Measurements from ENCODE around the gene NELFB. TPM values are rescaled to one million over a fixed set of nuclear protein-coding genes. Genes with fewer than 3 reads are reported as not detected.
A peak's percentile ranks its signal among the peaks of the same experiment; 100 is the strongest.

NELFB gene
- total RNA-seq, 2 donors from 2014 or later = 73.3 to 86.6 TPM

DNA sequence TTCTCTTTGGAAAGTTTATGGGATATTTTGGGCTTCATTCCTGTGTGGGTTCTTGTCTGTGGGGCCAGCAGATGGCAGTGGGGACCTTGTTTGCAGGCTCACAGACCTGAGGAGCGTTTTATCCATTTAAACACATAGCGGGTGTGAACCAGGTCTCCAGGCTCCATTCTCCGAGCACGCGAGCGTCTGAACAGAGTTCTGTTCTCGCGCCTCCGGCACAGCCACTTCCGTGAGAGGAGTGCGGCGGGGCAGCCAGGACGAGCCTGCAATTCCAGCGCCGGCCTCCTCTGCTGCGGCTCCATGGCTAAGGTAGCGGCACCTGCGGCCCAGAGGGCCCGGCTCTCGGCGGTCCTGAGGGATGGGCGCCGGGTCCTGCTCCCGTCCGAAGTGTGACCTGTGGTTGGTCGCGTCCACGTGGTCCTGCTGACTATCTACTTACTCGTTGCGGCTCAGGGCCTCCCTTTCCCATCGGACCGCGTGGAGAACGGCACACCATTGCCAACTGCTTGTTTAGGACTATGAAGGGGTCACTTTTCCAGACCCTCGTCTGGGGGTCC, 39.6 kb downstream of the NELFB start:
- WGBS, 2 experiments (ENCODE audit: insufficient coverage in 1 of 2, insufficient read length in 1 of 2) = 37 to 39% methylated on average over 21 to 35 of the region's 35 CpGs
- Histone ChIP-seq H3K27ac (ENCODE audit: low read depth, low read length) (no peak overlapping the region), H3K9me3 (ENCODE audit: control insufficient read depth, low read length) (no peaks in the 10 kb centered on the region), H3K27me3 (ENCODE audit: control insufficient read depth, insufficient read depth, low read length, poor library complexity, severe bottlenecking) (peaks cover 46% of the 10 kb centered on the region), H3K9ac (ENCODE audit: extremely low read depth, low read length, poor library complexity, severe bottlenecking) (no peak overlapping the region), H3K4me1 (ENCODE audit: control insufficient read depth, insufficient read depth, low read length) (peaks cover 3% of the 10 kb centered on the region), H3K4me3 (ENCODE audit: low read length) (no peak overlapping the region), H3K36me3 (ENCODE audit: control insufficient read depth, insufficient read depth, low read length) (no peaks in the 10 kb centered on the region)
- Mint-ChIP-seq H3K9me3 (peaks cover 5% of the 10 kb centered on the region), H3K27me3 (ENCODE audit: insufficient read depth) (peaks cover 56% of the 10 kb centered on the region), H3K4me3 (peak overlapping the region; percentile 35), H3K36me3 (ENCODE audit: low read depth) (no peaks in the 10 kb centered on the region), H3K27ac (no peak overlapping the region), H3K4me1 (peaks cover 17% of the 10 kb centered on the region)
- TF ChIP-seq, protein P1, sequence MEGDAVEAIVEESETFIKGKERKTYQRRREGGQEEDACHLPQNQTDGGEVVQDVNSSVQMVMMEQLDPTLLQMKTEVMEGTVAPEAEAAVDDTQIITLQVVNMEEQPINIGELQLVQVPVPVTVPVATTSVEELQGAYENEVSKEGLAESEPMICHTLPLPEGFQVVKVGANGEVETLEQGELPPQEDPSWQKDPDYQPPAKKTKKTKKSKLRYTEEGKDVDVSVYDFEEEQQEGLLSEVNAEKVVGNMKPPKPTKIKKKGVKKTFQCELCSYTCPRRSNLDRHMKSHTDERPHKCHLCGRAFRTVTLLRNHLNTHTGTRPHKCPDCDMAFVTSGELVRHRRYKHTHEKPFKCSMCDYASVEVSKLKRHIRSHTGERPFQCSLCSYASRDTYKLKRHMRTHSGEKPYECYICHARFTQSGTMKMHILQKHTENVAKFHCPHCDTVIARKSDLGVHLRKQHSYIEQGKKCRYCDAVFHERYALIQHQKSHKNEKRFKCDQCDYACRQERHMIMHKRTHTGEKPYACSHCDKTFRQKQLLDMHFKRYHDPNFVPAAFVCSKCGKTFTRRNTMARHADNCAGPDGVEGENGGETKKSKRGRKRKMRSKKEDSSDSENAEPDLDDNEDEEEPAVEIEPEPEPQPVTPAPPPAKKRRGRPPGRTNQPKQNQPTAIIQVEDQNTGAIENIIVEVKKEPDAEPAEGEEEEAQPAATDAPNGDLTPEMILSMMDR (conservative IDR thresholded peaks at IDR 0.05) = no peak
- peak; percentile 83 for DNase-seq

DNA sequence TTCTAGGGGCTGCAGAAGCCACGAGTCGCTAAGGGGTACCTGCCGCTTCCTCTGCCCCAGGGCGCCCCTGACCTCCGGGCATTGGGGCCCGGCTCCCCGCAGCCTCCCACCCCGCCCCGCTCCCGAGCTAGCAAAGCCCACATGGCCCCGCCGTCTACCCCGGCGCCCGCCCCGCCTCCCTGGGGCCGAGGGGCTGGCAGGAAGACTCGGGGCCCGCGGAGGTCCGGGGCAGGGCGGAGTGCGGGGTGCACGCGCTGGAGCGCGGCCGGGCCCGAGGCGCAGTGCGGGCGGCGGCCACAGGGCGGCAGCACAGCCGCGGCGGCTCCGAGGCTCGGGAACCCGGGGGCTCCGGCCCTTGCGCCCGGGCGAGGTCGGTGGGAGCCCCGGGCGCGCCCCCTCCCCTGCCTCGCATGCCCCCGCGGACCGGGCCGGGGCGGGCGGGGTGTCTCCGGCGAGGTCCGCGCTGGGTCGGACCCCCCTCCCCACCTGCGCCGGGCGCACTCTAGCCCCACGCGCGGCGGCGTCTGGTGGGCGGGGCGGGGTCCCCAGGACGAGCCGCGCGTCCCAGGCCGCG, 40.2 kb downstream of the NELFB start:
- Mint-ChIP-seq H3K36me3 (ENCODE audit: low read depth) (no peaks in the 10 kb centered on the region), H3K4me3 (peak overlapping the region; percentile 35), H3K4me1 (peaks cover 21% of the 10 kb centered on the region), H3K27ac (no peak overlapping the region), H3K27me3 (ENCODE audit: insufficient read depth) (peaks cover 60% of the 10 kb centered on the region), H3K9me3 (peaks cover 5% of the 10 kb centered on the region)
- Histone ChIP-seq H3K36me3 (ENCODE audit: control insufficient read depth, insufficient read depth, low read length) (no peaks in the 10 kb centered on the region), H3K27ac (ENCODE audit: low read depth, low read length) (no peak overlapping the region), H3K9me3 (ENCODE audit: control insufficient read depth, low read length) (no peaks in the 10 kb centered on the region), H3K4me1 (ENCODE audit: control insufficient read depth, insufficient read depth, low read length) (peaks cover 3% of the 10 kb centered on the region), H3K4me3 (ENCODE audit: low read length) (no peak overlapping the region), H3K27me3 (ENCODE audit: control insufficient read depth, insufficient read depth, low read length, poor library complexity, severe bottlenecking) (peaks cover 51% of the 10 kb centered on the region), H3K9ac (ENCODE audit: extremely low read depth, low read length, poor library complexity, severe bottlenecking) (no peak overlapping the region)
- peak; percentile 83 for DNase-seq
- 0 to 3% methylated on average over 3 to 76 of the region's 76 CpGs for WGBS, 2 experiments (ENCODE audit: insufficient coverage in 1 of 2, insufficient read length in 1 of 2)
- TF ChIP-seq, protein P1 (conservative IDR thresholded peaks at IDR 0.05) = peak; percentile 73

DNA sequence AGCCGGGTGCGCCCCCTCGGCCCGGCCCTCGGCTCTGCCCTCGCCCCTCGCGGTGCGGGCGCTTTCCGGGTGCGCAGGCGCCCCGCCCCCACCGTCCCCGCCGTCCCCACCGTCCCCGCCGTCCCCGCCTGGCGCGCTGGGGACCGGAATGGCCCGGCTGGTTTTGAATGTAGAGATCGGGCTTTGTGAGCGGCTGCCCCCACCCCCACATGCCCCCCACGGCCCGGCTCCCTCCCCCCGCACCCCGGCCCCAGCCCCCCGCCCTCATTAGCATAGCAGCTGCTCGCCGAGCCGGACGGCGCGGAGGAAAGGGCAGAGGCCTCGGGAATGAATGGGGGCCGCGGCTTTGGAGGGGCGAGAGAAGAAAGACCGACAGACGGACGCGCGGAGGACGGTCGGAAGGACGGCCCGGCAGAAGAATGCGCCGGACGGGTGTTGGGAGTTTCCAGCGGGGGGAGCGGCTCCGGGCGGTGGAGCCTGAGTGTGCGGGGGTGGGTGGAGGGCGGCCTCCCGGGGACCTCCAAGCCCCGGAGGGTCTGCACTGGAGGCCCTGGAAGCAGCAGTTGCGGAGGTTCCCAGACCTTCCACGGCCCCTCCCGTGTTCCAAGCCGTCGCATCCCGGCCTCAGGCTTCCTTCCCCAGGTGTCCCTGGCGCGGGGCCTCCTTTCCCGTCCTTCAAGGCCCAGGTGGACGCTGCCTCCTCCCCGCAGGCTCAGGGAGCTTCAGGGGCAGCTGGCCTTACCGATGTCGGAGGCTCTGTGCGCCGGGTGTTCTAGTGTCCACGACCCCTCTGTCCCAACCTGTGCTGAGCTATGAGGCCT, 40.9 kb downstream of the NELFB start:
- Histone ChIP-seq H3K36me3 (ENCODE audit: control insufficient read depth, insufficient read depth, low read length) (no peaks in the 10 kb centered on the region), H3K9ac (ENCODE audit: extremely low read depth, low read length, poor library complexity, severe bottlenecking) (no peak overlapping the region), H3K27me3 (ENCODE audit: control insufficient read depth, insufficient read depth, low read length, poor library complexity, severe bottlenecking) (peaks cover 53% of the 10 kb centered on the region), H3K4me1 (ENCODE audit: control insufficient read depth, insufficient read depth, low read length) (peaks cover 3% of the 10 kb centered on the region), H3K27ac (ENCODE audit: low read depth, low read length) (peak overlapping the region; percentile 89), H3K4me3 (ENCODE audit: low read length) (no peak overlapping the region), H3K9me3 (ENCODE audit: control insufficient read depth, low read length) (no peaks in the 10 kb centered on the region)
- no peaks in the 10 kb centered on the region for H3K36me3 Mint-ChIP-seq (ENCODE audit: low read depth)
- peaks cover 60% of the 10 kb centered on the region for H3K27me3 Mint-ChIP-seq (ENCODE audit: insufficient read depth)
- DNase-seq = peak; percentile 71
- TF ChIP-seq, protein P1 (conservative IDR thresholded peaks at IDR 0.05) = no peak
- peaks cover 5% of the 10 kb centered on the region for H3K9me3 Mint-ChIP-seq
- WGBS, 2 experiments (ENCODE audit: insufficient coverage in 1 of 2, insufficient read length in 1 of 2) = 18 to 24% methylated on average over 20 to 71 of the region's 78 CpGs
- H3K27ac Mint-ChIP-seq = no peak overlapping the region
- H3K4me1 Mint-ChIP-seq = peaks cover 21% of the 10 kb centered on the region
- peak overlapping the region; percentile 43 for H3K4me3 Mint-ChIP-seq

Data from endodermal cell (in vitro differentiated cells).